GM21619 (cell line): ENCODE data around the gene NDFIP2.

ENCODE experiments used
- ATAC-seq: cut with Tn5 transposase; IDR thresholded peaks from one replicate; pipeline ENCODE4 v1.9.1; 2021; ENCODE audit not compliant: unreplicated experiment

NDFIP2 gene

DNA sequence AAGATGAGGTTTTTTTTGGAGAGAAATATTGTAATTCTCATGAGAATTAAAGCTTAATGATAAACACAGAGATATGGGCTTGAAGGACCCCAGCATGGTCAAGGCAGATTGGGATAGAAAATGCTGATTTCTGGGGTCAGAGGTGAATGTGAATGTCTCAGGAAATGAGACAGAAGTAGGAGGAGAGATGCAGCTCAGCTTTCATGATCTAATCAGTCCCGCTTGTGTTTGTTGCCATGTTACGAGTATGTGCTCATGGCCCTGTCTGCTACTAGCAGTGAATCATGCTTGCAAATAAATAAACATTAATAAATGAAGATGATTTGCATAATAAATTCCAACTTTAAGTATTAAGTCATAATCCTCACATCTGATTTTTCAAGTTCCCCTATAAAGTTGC lies 23.0 kb upstream of the NDFIP2 start:
- ATAC-seq = no peak

DNA sequence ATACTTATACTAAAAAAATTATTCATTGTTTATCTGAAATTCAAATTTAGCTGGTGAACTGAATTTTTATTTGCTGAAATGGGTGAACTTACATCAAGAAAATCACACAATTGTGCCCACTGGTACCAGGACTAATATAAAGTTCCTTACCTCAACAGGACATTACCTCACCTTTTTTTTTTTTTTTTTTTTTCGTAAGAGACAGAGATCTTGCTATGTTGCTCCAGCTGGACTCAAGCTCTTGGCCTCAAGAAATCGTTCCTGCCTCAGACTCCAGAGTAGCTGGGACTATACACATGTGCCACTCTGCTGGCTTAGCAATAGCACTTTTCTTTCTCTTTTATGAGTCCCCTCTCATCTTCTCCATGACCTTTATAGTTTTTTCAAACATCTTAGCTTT lies 22.5 kb upstream of the NDFIP2 start:
- no peak for ATAC-seq

DNA sequence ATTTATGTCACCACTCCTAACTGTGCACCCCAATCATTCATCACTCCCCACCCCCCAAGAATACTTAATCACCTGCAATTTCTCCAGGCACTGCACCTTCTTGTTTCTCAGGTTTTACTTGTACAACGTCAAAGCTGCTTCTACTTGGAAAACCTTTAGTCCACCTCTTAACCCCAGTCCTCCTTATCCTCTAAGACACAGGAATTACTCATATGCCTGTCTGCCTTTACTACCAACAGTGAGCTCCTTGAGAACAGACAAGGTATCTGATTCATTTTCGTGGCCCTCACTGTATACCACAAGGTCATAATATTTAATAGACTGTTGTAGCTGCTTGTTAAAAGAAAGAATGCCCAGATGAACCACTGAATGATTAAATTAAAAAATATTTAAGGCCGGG lies 21.0 kb upstream of the NDFIP2 start:
- ATAC-seq = no peak

DNA sequence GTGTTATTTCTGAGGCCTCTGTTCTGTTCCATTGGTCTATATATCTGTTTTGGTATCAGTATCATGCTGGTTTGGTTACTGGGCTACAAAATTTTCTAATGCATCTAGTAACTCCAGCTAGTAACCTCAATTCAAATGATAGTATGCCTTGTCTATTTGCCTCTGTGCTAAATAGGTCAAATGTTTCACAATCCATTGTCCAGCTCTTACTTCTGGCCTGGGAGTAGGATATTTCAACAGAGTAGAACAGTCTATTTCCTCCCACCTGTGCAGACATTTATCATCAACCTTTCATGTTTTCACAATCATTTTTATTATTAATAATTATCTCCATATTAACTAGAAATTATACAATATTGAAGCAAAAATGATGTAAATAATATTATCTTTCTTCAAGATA lies 18.1 kb upstream of the NDFIP2 start:
- ATAC-seq = no peak

DNA sequence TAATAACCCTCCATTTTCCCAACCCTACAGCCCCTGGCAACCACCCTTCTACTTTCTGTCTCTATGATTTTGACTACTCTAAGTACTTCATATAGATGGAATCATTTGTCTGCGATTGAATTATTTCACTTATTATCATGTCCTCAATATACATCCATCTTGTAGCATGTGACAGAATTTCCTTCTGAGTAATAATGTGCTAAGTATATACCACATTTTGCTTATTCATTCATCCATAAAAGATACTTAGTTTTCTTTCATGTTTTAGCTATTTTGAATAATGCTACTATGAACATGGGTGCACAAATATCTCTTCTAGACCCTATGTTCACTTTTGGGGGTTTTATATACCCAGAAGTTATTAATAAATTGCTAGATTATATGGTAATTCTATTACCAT lies 17.4 kb upstream of the NDFIP2 start:
- ATAC-seq = no peak

DNA sequence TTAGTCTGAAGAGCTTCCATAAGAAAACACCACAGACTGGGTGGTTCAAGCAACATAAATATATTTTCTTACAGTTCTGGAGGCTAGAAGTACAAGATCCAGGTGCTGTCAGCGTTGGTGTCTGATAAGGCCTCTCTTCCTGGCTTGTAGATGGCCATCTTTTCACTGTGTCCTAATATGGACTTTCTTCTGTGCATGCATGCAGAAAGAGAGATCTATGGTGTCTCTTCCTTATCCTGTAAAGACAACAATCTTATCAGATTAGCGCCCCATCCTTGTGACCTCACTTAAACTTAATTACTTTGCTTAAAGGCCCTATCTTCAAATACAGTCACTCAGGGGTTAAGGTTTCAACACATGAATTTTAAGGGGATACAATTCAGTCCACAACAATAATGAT lies 14.1 kb upstream of the NDFIP2 start:
- ATAC-seq = no peak

DNA sequence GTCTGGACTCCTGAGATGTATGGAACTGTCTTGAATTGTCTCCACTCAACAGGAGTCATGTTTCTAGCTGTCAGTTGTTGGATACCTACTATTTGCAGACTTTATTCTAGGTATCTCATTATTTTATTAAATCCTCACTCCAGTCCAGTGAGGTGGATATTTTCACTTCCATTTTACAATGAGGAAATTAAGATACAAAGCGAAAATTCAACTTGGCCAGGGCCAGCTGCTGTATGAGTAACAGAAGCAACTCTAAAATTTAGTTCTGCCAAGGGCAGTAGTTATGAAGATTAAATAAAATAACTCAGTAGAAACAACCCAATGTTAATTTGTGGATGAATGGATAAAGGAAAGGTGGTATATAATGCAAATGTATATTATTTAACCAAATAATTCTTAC lies 12.6 kb upstream of the NDFIP2 start:
- ATAC-seq = no peak

DNA sequence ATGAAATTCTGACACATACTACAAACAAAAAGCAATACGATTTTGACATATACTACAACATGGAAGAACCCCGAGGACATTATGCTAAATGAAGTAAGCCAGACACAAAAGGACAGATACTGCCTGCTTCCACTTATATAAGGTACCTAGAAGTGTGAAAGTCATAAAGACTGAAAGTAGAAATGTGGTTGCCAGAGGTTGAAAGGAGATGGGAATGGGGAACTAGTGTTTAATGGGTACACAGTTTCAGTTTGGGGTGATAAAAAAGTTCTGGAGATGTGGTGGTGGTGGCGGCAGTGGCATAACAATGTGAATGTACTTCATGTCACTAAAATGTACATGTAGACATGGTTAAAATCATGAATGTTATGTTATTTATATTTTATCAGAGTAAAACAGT lies 12.1 kb upstream of the NDFIP2 start:
- ATAC-seq = no peak

DNA sequence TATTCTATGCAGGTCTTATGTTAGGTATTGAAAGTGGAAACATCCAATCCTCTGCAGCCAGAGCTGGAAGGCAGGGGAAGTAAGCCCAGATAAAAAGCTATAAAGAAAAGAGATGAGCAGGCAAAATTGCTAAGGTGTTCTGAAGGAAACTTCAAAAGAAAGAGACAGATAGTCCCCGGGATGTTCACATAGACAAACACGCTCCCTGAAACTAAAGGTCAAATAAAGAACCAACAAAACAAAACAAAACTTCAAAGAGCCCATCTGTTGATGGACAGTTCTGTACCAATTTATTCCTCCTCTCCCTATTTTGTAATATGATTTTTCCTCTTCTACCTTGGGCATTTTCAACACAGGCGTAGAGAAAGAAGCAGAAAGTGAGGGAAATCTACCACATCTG lies 11.3 kb upstream of the NDFIP2 start:
- ATAC-seq = no peak

DNA sequence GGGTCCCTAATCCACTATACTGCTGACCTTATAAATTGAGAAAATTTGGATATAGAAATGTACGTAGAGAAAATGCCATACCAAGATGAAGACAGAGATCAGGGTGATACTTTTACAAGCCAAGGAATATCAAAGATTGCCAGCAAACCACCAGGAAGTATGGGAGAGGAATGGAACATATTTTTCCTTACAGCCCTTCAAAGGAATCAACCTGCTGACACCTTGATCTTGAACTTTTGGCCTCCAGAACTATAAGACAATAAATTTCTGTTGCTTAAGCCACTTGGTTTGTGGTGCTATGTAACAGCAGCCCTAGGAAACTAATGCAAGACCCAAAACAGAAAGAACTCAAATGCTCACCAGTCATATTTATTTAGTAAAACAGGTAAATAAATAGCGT lies 10.3 kb upstream of the NDFIP2 start:
- ATAC-seq = no peak

DNA sequence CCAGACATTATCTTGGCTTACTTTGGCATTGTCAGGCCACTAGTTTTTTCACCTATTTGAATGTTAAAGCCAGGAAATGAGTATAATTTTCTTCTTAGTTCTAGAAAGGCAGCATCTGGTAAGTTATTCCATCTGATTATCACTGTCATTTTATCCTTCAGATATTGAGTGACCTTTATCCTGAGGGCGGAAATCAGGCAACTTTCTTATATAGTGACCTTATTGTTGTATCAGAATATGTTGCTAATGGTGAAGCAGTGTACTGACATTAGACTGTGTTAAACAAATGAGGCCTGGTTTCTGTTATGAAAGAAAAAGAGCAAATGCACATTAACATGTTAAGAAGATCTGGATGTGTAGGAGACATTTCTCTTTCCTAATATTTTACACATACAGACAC lies 5.4 kb upstream of the NDFIP2 start:
- no peak for ATAC-seq

DNA sequence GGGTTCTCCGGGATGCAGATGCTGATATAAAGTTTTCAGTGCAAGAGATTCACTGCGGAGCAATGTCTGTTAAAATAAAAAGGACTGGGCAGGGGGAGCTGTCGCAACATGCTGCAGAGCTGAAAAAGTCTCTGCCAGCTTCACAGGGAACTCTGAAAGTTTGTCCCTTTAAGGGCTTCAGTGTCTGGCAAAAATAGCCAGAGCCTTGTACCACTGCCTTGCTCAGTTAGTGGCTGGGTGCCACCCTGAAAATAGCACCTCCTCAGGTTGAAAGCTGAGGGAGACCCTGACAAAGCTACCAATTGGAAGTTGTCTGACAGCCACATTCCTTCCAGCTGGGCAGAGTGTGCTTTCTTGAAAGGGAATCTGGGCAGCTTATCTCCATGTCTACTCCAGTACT lies 3.0 kb upstream of the NDFIP2 start:
- no peak for ATAC-seq

DNA sequence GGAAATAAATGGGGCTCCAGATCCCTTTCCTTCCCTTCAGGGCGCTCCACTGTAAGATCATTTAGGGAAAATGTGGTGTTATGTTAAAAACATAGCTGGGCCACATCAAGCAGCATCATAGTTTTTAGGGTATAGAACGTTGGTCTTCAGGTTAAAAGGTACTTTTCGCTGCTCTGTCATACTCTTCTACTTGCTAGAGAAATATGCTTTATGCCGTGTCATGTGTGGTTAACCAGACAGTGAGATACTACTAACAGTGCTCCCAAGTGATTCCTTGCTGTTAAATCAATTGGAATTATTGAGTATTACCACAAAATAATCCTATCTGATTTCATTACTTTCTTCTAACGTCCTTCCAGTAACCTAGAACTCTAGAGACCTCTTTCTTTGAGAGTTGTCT lies 1.1 kb upstream of the NDFIP2 start:
- ATAC-seq = no peak

DNA sequence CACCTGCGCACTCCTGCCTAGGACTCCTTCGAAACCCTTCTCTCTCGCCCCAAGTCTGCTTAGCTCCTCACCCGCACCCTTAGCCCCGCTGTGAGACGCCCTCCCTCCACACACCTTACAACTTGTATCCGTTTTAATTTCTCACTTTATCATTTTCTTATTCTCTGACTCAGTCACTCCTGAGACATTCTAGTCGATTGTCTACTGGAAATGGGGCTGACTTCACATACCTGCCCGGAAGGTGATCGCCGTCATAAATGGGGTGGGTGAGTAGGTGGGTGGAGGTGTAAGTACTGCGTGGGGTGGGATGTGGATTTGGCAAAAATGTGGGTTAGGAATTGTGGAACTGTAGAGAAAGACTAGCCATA lies 714 bp downstream of the NDFIP2 start:
- ATAC-seq = peak; percentile 17

DNA sequence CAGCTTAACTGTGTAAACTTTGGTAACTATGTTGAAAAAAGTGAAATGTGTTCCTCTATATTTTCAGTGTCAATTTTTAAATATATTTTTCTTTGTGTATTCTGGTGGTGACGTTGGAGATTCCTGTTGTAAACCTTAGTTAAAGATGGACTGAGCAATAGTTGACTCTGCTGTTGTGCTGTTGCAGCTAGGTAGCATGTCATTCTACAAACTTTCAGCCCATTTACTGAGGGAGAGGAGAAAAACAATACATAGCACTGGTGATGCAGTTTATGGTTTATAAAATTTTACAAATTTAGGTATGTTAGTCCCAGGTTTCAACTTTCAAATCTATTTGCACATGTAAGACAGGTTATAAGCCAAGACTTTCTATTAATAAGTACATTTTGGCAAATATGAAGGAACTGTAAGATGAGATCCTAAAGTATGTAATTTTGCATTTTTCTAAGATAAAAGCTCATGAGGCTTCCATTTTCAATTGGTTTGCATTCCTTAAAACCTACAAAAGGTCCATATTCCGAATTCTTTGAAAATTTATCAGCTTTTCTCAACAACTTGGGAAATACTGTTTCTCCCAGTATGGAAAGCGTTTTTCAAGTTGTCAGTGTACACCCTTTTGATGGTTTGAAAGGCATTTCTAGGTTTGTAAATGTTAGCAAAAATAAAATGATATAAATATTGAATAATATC lies 1.5 kb downstream of the NDFIP2 start:
- no peak for ATAC-seq

DNA sequence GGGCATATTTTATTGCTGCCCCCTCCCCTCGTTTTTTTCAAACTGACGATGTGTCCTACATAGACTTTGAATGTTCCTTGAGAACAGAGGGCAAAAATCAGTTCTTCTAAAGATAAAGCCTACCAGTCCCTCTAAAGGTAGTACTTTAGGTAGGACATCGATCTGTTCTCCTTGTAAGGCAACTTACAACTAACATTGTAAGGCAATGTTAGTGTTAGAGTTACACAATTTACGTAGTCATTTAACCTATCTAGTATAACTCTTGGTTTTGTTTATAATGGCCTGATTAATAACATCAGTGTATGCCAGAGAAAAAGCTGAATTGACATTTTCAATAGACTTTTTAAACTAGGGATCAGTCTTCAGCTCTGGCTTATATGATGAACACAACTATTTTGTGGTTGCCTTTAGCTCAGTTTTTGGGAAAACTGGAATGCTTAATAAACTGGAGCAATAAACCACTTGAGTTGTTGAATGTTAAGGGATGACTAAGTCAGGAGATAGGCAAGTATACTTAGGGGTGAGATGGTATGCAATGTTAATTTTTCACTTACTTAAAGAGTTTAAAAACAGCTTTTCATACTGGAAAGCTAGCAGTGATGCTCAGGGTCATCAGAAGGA lies 2.2 kb downstream of the NDFIP2 start:
- ATAC-seq = no peak

DNA sequence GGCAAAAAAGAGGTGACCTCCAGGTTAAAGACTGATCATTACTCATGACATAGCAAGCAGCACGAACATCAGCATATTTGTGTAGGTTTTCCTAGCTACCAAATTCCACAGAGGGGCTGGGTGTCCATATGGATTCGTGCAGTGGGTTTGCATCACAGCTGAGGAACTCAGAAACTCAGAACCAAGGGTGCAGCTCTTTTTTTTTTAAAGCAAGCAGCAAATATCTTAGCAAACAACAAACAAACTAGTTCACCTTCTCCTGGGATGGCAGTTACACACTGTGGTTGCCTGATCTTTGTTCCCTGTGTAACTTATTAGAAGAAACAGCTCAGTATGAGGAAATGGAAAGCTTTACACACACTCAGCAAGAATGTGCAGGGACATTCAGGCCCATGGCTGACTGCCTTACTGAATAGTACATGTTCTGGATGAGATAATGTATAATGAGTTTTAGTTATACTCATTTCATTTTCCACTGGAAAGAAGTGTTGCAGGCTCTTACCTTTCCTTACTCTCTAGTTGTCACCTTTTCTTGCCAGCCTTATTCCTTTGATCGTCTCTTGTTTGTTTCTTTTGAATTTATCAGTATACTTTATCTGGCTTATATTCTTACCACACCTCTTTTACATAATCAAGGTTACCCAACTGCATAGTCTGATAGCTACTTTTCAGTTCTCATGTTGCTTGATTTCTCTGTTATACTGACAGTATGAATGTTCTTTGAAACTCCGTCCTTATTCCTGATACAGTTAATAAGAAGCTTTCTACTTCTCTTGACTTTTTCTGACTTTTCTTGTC lies 4.3 kb downstream of the NDFIP2 start:
- ATAC-seq = no peak

DNA sequence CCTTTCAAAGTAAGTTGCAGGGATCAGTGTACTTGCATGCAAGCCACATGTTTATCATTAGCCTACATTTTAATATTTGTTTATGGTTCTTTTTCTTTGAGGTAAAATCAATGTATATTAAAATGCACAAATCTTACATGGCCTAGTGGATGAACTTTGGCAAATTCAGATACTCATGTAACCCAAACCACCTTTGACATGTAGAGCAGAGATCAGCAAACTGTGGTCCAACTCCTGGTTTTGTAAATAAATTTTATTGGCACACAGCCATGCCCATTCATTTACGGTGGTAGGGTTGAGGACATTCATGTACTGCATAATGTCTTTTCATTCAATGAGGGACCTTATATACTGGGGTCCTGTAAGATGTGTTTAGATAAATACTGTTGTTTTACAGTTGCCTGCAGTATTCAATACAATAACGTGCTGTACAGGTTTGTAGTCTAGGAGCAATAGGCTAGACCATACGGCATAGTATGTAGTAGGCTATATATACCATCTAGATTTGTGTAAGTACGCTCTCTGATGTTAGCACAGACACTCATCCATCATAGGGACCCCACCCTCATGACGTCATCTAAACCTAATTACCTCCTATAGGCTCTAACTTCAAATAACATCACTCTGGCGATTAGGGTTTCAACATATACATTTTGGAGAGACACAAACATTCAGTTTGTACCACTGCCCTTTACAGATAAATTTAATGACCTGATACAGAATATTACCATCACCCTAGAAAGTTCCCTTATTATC lies 5.7 kb downstream of the NDFIP2 start:
- ATAC-seq = no peak

DNA sequence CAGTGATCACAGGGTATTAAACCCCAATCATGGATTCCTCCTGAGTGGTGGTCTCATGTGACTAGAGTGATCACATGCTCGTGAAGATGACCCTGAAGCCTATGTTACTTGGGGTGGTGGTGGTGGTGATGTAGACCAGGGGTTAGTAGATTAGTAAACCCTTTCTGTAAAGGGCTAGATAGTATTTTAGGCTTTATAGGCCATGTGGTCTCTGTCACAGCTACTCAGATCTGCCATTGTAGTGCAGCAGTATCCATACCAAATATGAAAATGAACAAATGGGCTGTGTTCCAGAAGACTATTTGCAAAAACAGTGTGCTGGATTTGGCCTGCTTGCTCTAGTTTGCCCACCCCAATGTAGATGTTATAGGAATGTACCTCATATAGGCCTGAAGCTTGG lies 9.4 kb downstream of the NDFIP2 start:
- no peak for ATAC-seq

DNA sequence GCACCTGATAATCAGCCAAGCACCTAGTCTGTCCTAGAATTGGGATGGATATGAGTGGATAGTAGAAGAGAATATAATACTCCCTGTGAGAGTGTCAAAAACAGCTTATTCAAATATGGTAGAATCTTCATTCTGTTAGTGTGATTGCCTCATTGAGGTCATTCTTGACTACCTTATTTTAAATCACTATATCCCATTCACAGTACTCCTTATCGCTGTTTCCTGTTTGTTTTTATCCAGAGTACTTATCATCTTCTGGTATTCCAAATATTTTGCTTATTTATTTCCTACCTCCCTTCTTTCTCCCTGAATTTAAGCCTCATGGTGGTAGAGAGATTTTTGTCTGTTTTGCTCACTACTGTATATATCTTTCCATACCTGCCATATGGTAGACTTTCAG lies 9.9 kb downstream of the NDFIP2 start:
- ATAC-seq = no peak

DNA sequence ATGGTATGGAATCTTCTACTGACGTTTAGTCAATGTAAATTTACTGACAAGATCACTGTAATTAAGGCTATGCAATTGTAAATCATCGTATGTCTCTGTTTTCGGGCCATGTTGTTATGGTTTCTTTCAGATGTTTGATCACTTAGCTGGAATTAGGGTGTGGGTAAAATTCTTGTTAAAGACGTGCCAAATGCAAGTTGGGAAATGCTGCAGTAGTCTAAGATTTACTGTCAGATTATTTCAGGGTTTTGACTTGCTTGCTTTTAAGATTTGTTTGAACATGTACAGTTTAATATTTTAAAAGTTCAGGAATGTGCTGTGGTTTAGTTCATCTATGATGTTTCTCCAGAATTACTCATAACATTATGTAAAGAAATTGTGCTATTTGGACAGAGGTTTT lies 10.8 kb downstream of the NDFIP2 start:
- ATAC-seq = no peak

DNA sequence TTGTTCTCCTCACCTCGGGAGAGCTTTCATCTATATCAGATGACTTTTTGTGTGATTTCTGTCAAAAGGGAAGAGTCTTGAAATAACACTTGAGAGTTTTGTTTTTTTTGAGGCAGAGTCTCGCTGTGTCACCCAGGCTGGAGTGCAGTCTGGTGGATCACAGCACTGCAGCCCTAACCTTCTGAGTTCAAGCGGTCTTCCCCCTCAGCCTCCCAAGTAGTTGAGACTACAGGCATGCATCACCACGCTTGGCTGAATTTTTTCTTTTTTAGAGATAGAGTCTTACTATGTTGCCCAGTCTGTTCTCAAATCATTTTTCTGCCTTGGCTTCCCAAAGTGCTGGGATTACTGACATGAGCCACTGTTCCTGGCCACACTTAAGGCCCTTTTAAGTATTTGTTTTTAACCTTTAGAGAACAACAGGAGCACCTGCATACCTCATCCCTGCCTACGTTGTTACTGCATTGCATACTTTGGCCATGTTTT lies 11.4 kb downstream of the NDFIP2 start:
- no peak for ATAC-seq
